CD14-positive monocyte (primary cell): ENCODE measurements around the gene SIDT2. TPM values are rescaled to one million over a fixed set of nuclear protein-coding genes. Genes with fewer than 3 reads are reported as not detected.

Source experiments
- DNase-seq, 3 donors: peaks; one replicate each; pipeline ENCODE4 v3.0.0-alpha.2; 2011 to 2022
- H2AFZ ChIP-seq: 2 replicates; pipeline ENCODE4 v1.6.0; 2012; ENCODE audit warnings: mild to moderate bottlenecking, low read depth, low read length, inconsistent platforms; ENCODE audit not compliant: insufficient read depth, poor library complexity, severe bottlenecking
- H3K27ac ChIP-seq, 2 donors: 1 replicate in 1 of 2; 2 replicates in 1 of 2; pipeline ENCODE4 v1.5.1; 2012 to 2013; ENCODE audit warnings: low read length in 2 of 2, control low read depth in 1 of 2, inconsistent platforms in 1 of 2, low read depth in 1 of 2, mild to moderate bottlenecking in 1 of 2
- H3K27me3 ChIP-seq, 2 donors: one replicate each; pipeline versions ENCODE4 v1.6.0 to v1.6.1; 2011 to 2013; ENCODE audit warnings: low read length in 2 of 2; ENCODE audit not compliant: control insufficient read depth in 2 of 2, insufficient read depth in 2 of 2
- H3K36me3 ChIP-seq, 2 donors: replicated peaks in 1 of 2; 1 replicate in 1 of 2; 2 replicates in 1 of 2; pipeline versions ENCODE4 v1.5.1 to v1.6.1; 2012 to 2013; ENCODE audit warnings: low read length in 2 of 2, control low read depth in 1 of 2, inconsistent platforms in 1 of 2, mild to moderate bottlenecking in 1 of 2; ENCODE audit not compliant: insufficient read depth in 2 of 2, control insufficient read depth in 1 of 2
- H3K4me1 ChIP-seq, 2 donors: 1 replicate in 1 of 2; 2 replicates in 1 of 2; pipeline versions ENCODE4 v1.5.1 to v1.6.1; 2012 to 2013; ENCODE audit warnings: low read length in 2 of 2, control low read depth in 1 of 2, inconsistent platforms in 1 of 2, mild to moderate bottlenecking in 1 of 2, moderate library complexity in 1 of 2; ENCODE audit not compliant: insufficient read depth in 2 of 2, control insufficient read depth in 1 of 2
- H3K4me2 ChIP-seq: replicated peaks from 2 replicates; pipeline ENCODE3; 2012; ENCODE audit warnings: low read length, moderate library complexity, mild to moderate bottlenecking; ENCODE audit not compliant: poor library complexity, severe bottlenecking; ENCODE audit errors: extremely low read depth
- H3K4me3 ChIP-seq, 3 experiments: fragments of 200-600 bp in 1 of 3; sonication (generic) in 1 of 3; replicated peaks in 1 of 3; 1 replicate in 2 of 3; 2 replicates in 1 of 3; pipeline ENCODE4 v1.5.1; 2011 to 2013; ENCODE audit warnings: low read length in 3 of 3, mild to moderate bottlenecking in 3 of 3, control low read depth in 2 of 3, low read depth in 2 of 3, inconsistent platforms in 1 of 3, moderate library complexity in 1 of 3
- H3K79me2 ChIP-seq: 2 replicates; pipeline ENCODE4 v1.6.0; 2012; ENCODE audit warnings: mild to moderate bottlenecking, control low read depth, inconsistent platforms, low read length, moderate library complexity; ENCODE audit not compliant: insufficient read depth
- H3K9ac ChIP-seq: 2 replicates; pipeline ENCODE4 v1.6.0; 2017; ENCODE audit warnings: low read length, mild to moderate bottlenecking; ENCODE audit not compliant: insufficient read depth, poor library complexity, severe bottlenecking
- H3K9me3 ChIP-seq, 2 donors: replicated peaks in 1 of 2; 1 replicate in 1 of 2; 2 replicates in 1 of 2; pipeline versions ENCODE4 v1.5.1 to v1.6.1; 2012 to 2013; ENCODE audit warnings: low read length in 2 of 2, control low read depth in 1 of 2; ENCODE audit not compliant: control insufficient read depth in 1 of 2, insufficient read depth in 1 of 2
- H4K20me1 ChIP-seq: 2 replicates; pipeline ENCODE4 v1.6.0; 2012; ENCODE audit warnings: mild to moderate bottlenecking, low read length, control low read depth, moderate library complexity; ENCODE audit not compliant: insufficient read depth
- H3K27ac Mint-ChIP-seq, 7 donors: one replicate each; pipeline ENCODE4 v1.8.0; 2020; ENCODE audit warnings: mild to moderate bottlenecking in 7 of 7, mixed read lengths in 7 of 7, moderate library complexity in 6 of 7, inconsistent platforms in 2 of 7
- H3K27me3 Mint-ChIP-seq, 3 donors: one replicate each; pipeline ENCODE4 v1.8.0; 2021 to 2022; ENCODE audit warnings: low read depth in 3 of 3, mild to moderate bottlenecking in 3 of 3, mixed read lengths in 3 of 3, moderate library complexity in 3 of 3, inconsistent platforms in 1 of 3
- H3K36me3 Mint-ChIP-seq, 2 donors: one replicate each; pipeline ENCODE4 v1.8.0; 2020; ENCODE audit warnings: mixed read lengths in 2 of 2, inconsistent platforms in 1 of 2, mild to moderate bottlenecking in 1 of 2
- H3K4me1 Mint-ChIP-seq: one replicate; pipeline ENCODE4 v1.8.0; 2020; ENCODE audit warnings: mild to moderate bottlenecking, mixed read lengths
- H3K4me3 Mint-ChIP-seq, 2 donors: one replicate each; pipeline ENCODE4 v1.8.0; 2020; ENCODE audit warnings: mild to moderate bottlenecking in 2 of 2, mixed read lengths in 2 of 2, moderate library complexity in 1 of 2
- H3K9me3 Mint-ChIP-seq, 7 donors: one replicate each; pipeline ENCODE4 v1.8.0; 2020 to 2022; ENCODE audit warnings: mixed read lengths in 7 of 7, mild to moderate bottlenecking in 6 of 7, moderate library complexity in 6 of 7, inconsistent platforms in 2 of 7
- CTCF ChIP-seq: fragments of 200-600 bp; IDR thresholded peaks from one replicate; pipeline ENCODE4 v1.8.0; 2022; ENCODE audit warnings: antibody characterized with exemption, mild to moderate bottlenecking
- WGBS: methylation state at CpG from one replicate; pipeline ENCODE4 v1.1.5; 2013; ENCODE audit warnings: missing lambda C conversion rate; ENCODE audit not compliant: insufficient coverage; 5-methylcytosine and 5-hydroxymethylcytosine counted together
- intact Hi-C, 2 donors: fragments of 100-400 bp; cut with micrococcal nuclease; formaldehyde crosslinking; loops; one replicate each; pipeline versions ENCODE4 v1.15.0 to v1.15.1; 2023
- polyA plus RNA-seq, 3 donors: library from polyadenylated mRNA; depleted of rRNA in 1 of 3; unstranded in 2 of 3; stranded (reverse) in 1 of 3; fragments of 300-500 nt in 2 of 3; fragments of >200 nt in 1 of 3; fragmentation: Illumina TruSeq in 2 of 3; gene quantifications; 1 replicate in 2 of 3; 2 replicates in 1 of 3; pipeline ENCODE4 v1.2.3, GENCODE V29; 2012 to 2021

SIDT2 gene
- polyA plus RNA-seq, 3 donors = 21.8 to 177 (median 41.8) TPM

GRCh38 chr11:117175781-117176180 is 2.8 kb upstream of the SIDT2 start:
- no peaks in the 10 kb centered on the region for H3K27me3 Mint-ChIP-seq
- peaks cover 6 to 17% of the 10 kb centered on the region in 2 donors for H3K36me3 Mint-ChIP-seq
- peaks cover 16% of the 10 kb centered on the region for H3K79me2 ChIP-seq
- H3K27ac Mint-ChIP-seq = peak overlapping the region in 1 of 7 donors; percentile 23
- 100% methylated on average over 3 of the region's 5 CpGs for WGBS
- H3K27me3 ChIP-seq = no peaks in the 10 kb centered on the region
- H3K9me3 Mint-ChIP-seq = peaks cover 0 to 3% (median 0%) of the 10 kb centered on the region in 7 donors
- H3K4me1 ChIP-seq = peaks cover 20 to 27% of the 10 kb centered on the region in 2 donors
- H3K9ac ChIP-seq = no peak overlapping the region
- H3K4me1 Mint-ChIP-seq = peaks cover 27% of the 10 kb centered on the region
- H4K20me1 ChIP-seq = peaks cover under 1% of the 10 kb centered on the region
- H3K4me2 ChIP-seq = no peak overlapping the region
- DNase-seq = no peak
- no peak overlapping the region for H2AFZ ChIP-seq
- H3K36me3 ChIP-seq = peaks cover 7 to 13% of the 10 kb centered on the region in 2 donors
- intact Hi-C loops = no loop called here
- no peak overlapping the region for H3K4me3 ChIP-seq
- no peak overlapping the region for H3K27ac ChIP-seq
- TF ChIP-seq CTCF = no peak
- no peaks in the 10 kb centered on the region for H3K9me3 ChIP-seq
- no peak overlapping the region for H3K4me3 Mint-ChIP-seq

- Mint-ChIP-seq H3K27ac (no peak overlapping the region), H3K27me3 (no peaks in the 10 kb centered on the region), H3K4me1 (peaks cover 31% of the 10 kb centered on the region), H3K4me3 (no peak overlapping the region), H3K36me3 (peaks cover 6 to 16% of the 10 kb centered on the region in 2 donors), H3K9me3 (no peaks in the 10 kb centered on the region)
- Histone ChIP-seq H3K4me3 (no peak overlapping the region), H3K27ac (no peak overlapping the region), H3K4me1 (peaks cover 24 to 32% of the 10 kb centered on the region in 2 donors), H2AFZ (no peak overlapping the region), H4K20me1 (no peaks in the 10 kb centered on the region), H3K4me2 (no peak overlapping the region), H3K9me3 (no peaks in the 10 kb centered on the region), H3K27me3 (no peaks in the 10 kb centered on the region), H3K9ac (no peak overlapping the region), H3K79me2 (peaks cover 19% of the 10 kb centered on the region), H3K36me3 (peaks cover 3 to 8% of the 10 kb centered on the region in 2 donors)
- WGBS = no CpG with 5 or more reads among the region's 1 CpG
- no peak for DNase-seq
- intact Hi-C loops = no loop called here
- no peak for TF ChIP-seq CTCF
Measured at GRCh38 chr11:117176186-117176585, 2.4 kb upstream of the SIDT2 start.
